Hepatocyte (in vitro differentiated cells): Measurements from ENCODE around the gene MDFI. TPM values are rescaled to one million over a fixed set of nuclear protein-coding genes. Genes with fewer than 3 reads are reported as not detected.

Source experiments
- DNase-seq: peaks from one replicate; pipeline ENCODE4 v3.0.0-alpha.2; 2016; ENCODE audit warnings: low spot score
- H2AFZ ChIP-seq: fragments of 200-600 bp; sonication (generic); 2 replicates; pipeline ENCODE4 v1.6.0; 2016; ENCODE audit warnings: antibody characterized with exemption, mild to moderate bottlenecking
- H3K27ac ChIP-seq: fragments of 200-600 bp; sonication (generic); 2 replicates; pipeline ENCODE4 v1.5.1; 2016; ENCODE audit warnings: mild to moderate bottlenecking
- H3K27me3 ChIP-seq: fragments of 200-600 bp; sonication (generic); 2 replicates; pipeline ENCODE4 v1.6.1; 2016
- H3K36me3 ChIP-seq: fragments of 200-600 bp; sonication (generic); replicated peaks from 2 replicates; pipeline ENCODE4 v1.5.1; 2016; ENCODE audit warnings: low read depth; ENCODE audit not compliant: insufficient read depth
- H3K4me1 ChIP-seq: fragments of 200-600 bp; sonication (generic); 2 replicates; pipeline ENCODE4 v1.5.1; 2016; ENCODE audit warnings: mild to moderate bottlenecking, moderate library complexity; ENCODE audit not compliant: insufficient read depth
- H3K4me2 ChIP-seq: fragments of 200-600 bp; sonication (generic); 2 replicates; pipeline ENCODE4 v1.6.0; 2016
- H3K4me3 ChIP-seq: fragments of 200-600 bp; sonication (generic); 2 replicates; pipeline ENCODE4 v1.5.1; 2016; ENCODE audit warnings: mild to moderate bottlenecking
- H3K79me2 ChIP-seq: fragments of 200-600 bp; sonication (generic); 2 replicates; pipeline ENCODE4 v1.6.0; 2017; ENCODE audit warnings: mild to moderate bottlenecking
- H3K9me2 ChIP-seq: fragments of 200-600 bp; sonication (generic); replicated peaks from 2 replicates; pipeline ENCODE4 v1.6.0; 2017; ENCODE audit warnings: mild to moderate bottlenecking; ENCODE audit not compliant: insufficient read depth
- H3K9me3 ChIP-seq: fragments of 200-600 bp; sonication (generic); 2 replicates; pipeline ENCODE4 v1.5.1; 2016; ENCODE audit warnings: low read depth, mild to moderate bottlenecking
- H4K20me1 ChIP-seq: fragments of 200-600 bp; sonication (generic); 2 replicates; pipeline ENCODE4 v1.6.0; 2016; ENCODE audit warnings: mild to moderate bottlenecking; ENCODE audit not compliant: insufficient read depth, poor library complexity, severe bottlenecking
- CTCF ChIP-seq: fragments of 200-600 bp; sonication (generic); IDR thresholded peaks from 2 replicates; pipeline ENCODE4 v1.5.1; 2016; ENCODE audit warnings: antibody characterized with exemption, mild to moderate bottlenecking; ENCODE audit not compliant: poor library complexity
- EZH2 ChIP-seq: fragments of 200-600 bp; sonication (generic); IDR thresholded peaks from 2 replicates; pipeline ENCODE4 v1.6.1; 2016; ENCODE audit warnings: antibody characterized with exemption, mild to moderate bottlenecking, borderline replicate concordance
- EZH2phosphoT487 ChIP-seq: fragments of 200-600 bp; sonication (generic); IDR thresholded peaks from one replicate; pipeline ENCODE4 v1.6.1; 2018; ENCODE audit warnings: antibody characterized with exemption, mild to moderate bottlenecking, low read depth, moderate library complexity; ENCODE audit not compliant: unreplicated experiment, severe bottlenecking
- WGBS: methylation state at CpG from one replicate; pipeline ENCODE4 v1.1.6; 2016; ENCODE audit warnings: low lambda C conversion rate; ENCODE audit errors: missing lambda C conversion rate; 5-methylcytosine and 5-hydroxymethylcytosine counted together
- polyA plus RNA-seq: library from polyadenylated mRNA; unstranded; fragments of >200 nt; fragmentation: Nextera tagmentation; extraction: Ambion mirVana; gene quantifications from 2 replicates; pipeline ENCODE4 v1.2.1, GENCODE V29; 2016
- total RNA-seq: library from RNA; depleted of rRNA; stranded (reverse); fragments of >200 nt; gene quantifications from 2 replicates; pipeline ENCODE4 v1.2.3, GENCODE V29; 2014

The MDFI gene
- total and polyA plus RNA-seq, 2 experiments from 2014 or later, result 45.2 to 106 TPM

GRCh38 chr6:41690541-41691330 is 52.5 kb downstream of the MDFI start:
- H3K4me1 ChIP-seq, result no peaks in the 10 kb centered on the region
- no peak overlapping the region for H3K4me3 ChIP-seq
- no peaks in the 10 kb centered on the region for H3K9me2 ChIP-seq
- H3K79me2 ChIP-seq, result no peaks in the 10 kb centered on the region
- no peaks in the 10 kb centered on the region for H3K27me3 ChIP-seq
- no peak for DNase-seq
- no peak overlapping the region for H2AFZ ChIP-seq
- H3K27ac ChIP-seq, result no peak overlapping the region
- TF ChIP-seq CTCF (no peak), EZH2 (no peak), EZH2phosphoT487 (no peak)
- H4K20me1 ChIP-seq, result no peaks in the 10 kb centered on the region
- H3K4me2 ChIP-seq, result no peak overlapping the region
- WGBS, result 94% methylated on average over 25 of the region's 25 CpGs
- no peaks in the 10 kb centered on the region for H3K36me3 ChIP-seq
- H3K9me3 ChIP-seq, result no peaks in the 10 kb centered on the region

- H3K9me3 ChIP-seq, result no peaks in the 10 kb centered on the region
- no peaks in the 10 kb centered on the region for H3K9me2 ChIP-seq
- no peaks in the 10 kb centered on the region for H3K36me3 ChIP-seq
- no peak for TF ChIP-seq CTCF
- TF ChIP-seq EZH2phosphoT487, result no peak
- no peak for TF ChIP-seq EZH2
- H4K20me1 ChIP-seq, result no peaks in the 10 kb centered on the region
- 83% methylated on average over 8 of the region's 8 CpGs for WGBS
- DNase-seq, result no peak
- no peaks in the 10 kb centered on the region for H3K27me3 ChIP-seq
- no peaks in the 10 kb centered on the region for H3K4me1 ChIP-seq
- no peak overlapping the region for H3K4me3 ChIP-seq
- H3K79me2 ChIP-seq, result no peaks in the 10 kb centered on the region
- H3K4me2 ChIP-seq, result no peak overlapping the region
- H3K27ac ChIP-seq, result no peak overlapping the region
- no peak overlapping the region for H2AFZ ChIP-seq
These were observed 53.3 kb downstream of the MDFI start for GRCh38 chr6:41691426-41692079.

GRCh38 chr6:41692080-41692675 is 53.9 kb downstream of the MDFI start:
- H3K4me3 ChIP-seq, result no peak overlapping the region
- no peaks in the 10 kb centered on the region for H4K20me1 ChIP-seq
- H3K36me3 ChIP-seq, result no peaks in the 10 kb centered on the region
- no peaks in the 10 kb centered on the region for H3K9me3 ChIP-seq
- H3K9me2 ChIP-seq, result no peaks in the 10 kb centered on the region
- no peak for DNase-seq
- no peaks in the 10 kb centered on the region for H3K27me3 ChIP-seq
- no peaks in the 10 kb centered on the region for H3K4me1 ChIP-seq
- H3K4me2 ChIP-seq, result no peak overlapping the region
- TF ChIP-seq EZH2 (no peak), CTCF (no peak), EZH2phosphoT487 (no peak)
- H2AFZ ChIP-seq, result no peak overlapping the region
- no peak overlapping the region for H3K27ac ChIP-seq
- H3K79me2 ChIP-seq, result no peaks in the 10 kb centered on the region
